GM18505 (cell line): Measurements from ENCODE around the gene THOP1.
"Not testable (repeated sequence)": the region's sequence is repeated elsewhere in the genome, so short reads cannot be mapped to it uniquely, and the experiment has no call there.

ENCODE experiments used
- ATAC-seq: cut with Tn5 transposase; IDR thresholded peaks from one replicate; pipeline ENCODE4 v1.9.1; 2021; ENCODE audit not compliant: unreplicated experiment
- POLR2A ChIP-seq: IDR thresholded peaks from 4 replicates; pipeline ENCODE4 v1.6.1; 2011; ENCODE audit warnings: borderline replicate concordance; ENCODE audit not compliant: insufficient read depth, insufficient read length; ENCODE audit errors: extremely low read depth

The THOP1 gene

GRCh38 chr19:2815923-2816322, 30.6 kb downstream of the THOP1 start:
- no peak for TF ChIP-seq POLR2A

GRCh38 chr19:2816641-2817040, 31.3 kb downstream of the THOP1 start:
- TF ChIP-seq POLR2A, result no peak
- ATAC-seq, result no peak

More at GRCh38 chr19:2815923-2816322, 30.6 kb downstream of the THOP1 start:
- ATAC-seq, result no peak

DNA sequence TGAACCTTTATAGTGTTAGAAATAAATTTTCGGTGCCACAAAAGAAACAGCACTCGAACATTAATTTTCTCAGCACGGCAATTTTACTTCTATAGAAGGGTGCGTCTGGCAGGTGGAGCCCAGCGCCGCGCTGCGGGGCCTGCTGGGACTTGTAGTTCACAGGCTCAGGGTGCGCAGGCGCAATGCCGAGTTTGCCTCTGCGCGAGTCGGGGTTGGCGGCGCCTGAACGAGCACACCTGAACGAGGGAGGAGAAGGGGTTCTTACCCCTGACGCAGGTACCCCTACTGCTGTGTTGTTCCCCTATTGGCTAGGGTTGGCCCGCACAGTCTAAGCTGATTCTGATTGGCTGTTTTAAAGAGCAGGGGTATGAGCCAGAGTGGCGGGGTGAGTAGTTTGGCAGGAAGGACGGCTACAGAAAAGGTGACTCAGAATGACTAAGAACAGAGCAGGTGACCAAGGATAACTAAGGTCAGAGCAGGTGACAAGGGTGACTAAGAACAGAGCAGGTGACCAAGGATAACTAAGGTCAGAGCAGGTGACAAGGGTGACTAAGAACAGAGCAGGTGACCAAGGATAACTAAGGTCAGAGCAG, 32.0 kb downstream of the THOP1 start:
- not testable (repeated sequence) for ATAC-seq

GRCh38 chr19:2819540-2820111, 34.3 kb downstream of the THOP1 start, which contains the start of gene ZNF554:
TSS of gene ZNF554 (plus strand) at chr19:2819868. CDS start at chr19:2820072, 204 bp downstream.
- TF ChIP-seq POLR2A, result peak; percentile 28

DNA sequence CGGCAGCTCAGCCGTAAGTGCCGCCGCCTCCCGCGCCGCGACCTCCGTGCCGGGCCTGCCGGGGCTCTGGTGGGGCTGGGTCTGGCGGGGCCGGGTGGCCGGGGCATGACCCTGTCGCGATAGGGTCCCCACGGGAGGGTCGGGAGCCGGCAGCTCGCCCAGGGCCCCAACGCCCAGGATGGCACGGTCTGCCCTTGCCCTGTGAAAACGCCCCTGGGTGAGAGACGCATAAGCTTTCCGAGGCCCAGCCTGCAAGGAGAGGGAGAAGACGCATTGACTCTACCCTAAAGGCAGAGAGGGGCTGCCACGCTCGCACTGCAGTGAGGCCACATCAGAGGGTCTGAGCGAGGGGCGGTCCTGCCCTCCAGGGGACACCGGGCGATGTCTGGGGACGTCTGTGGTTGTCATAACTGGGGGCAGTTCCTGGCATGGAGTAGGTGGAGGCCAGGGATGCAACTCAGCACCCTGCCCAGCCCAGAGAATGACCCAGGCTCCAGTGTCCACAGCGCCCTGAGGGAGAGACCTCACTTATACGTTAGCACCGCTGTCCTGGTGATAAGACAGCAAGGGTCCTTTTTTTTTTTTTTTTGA, 34.9 kb downstream of the THOP1 start:
- no peak for TF ChIP-seq POLR2A
- ATAC-seq, result no peak

More at GRCh38 chr19:2819540-2820111, 34.3 kb downstream of the THOP1 start, which contains the start of gene ZNF554:
- ATAC-seq, result peak; percentile 86

DNA sequence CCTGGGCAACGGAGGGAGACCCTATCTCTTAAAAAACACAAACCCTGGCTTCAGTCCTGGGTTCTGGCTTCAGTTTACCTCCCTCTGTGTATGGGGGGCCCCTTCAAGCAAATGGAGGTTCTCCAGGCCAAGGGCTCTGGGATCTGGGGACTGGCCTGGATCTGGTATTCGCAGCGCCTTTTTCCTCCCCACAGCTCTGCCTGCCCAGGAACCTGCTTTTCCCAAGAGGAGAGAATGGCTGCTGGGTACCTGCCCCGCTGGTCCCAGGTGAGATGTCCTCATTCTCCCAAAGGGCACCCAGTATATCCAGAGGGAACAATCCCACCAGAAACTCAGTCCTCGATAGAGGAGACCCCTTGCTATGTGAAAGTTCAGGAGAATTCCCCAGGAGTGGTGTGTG, 37.5 kb downstream of the THOP1 start:
- no peak for ATAC-seq
- no peak for TF ChIP-seq POLR2A

- no peak for ATAC-seq
- TF ChIP-seq POLR2A, result no peak
These were observed 38.3 kb downstream of the THOP1 start for GRCh38 chr19:2823646-2824045.

GRCh38 chr19:2824129-2824528, 38.8 kb downstream of the THOP1 start:
- TF ChIP-seq POLR2A, result no peak
- no peak for ATAC-seq

- no peak for TF ChIP-seq POLR2A
- ATAC-seq, result no peak
These were observed 41.7 kb downstream of the THOP1 start for GRCh38 chr19:2827022-2827421.

DNA sequence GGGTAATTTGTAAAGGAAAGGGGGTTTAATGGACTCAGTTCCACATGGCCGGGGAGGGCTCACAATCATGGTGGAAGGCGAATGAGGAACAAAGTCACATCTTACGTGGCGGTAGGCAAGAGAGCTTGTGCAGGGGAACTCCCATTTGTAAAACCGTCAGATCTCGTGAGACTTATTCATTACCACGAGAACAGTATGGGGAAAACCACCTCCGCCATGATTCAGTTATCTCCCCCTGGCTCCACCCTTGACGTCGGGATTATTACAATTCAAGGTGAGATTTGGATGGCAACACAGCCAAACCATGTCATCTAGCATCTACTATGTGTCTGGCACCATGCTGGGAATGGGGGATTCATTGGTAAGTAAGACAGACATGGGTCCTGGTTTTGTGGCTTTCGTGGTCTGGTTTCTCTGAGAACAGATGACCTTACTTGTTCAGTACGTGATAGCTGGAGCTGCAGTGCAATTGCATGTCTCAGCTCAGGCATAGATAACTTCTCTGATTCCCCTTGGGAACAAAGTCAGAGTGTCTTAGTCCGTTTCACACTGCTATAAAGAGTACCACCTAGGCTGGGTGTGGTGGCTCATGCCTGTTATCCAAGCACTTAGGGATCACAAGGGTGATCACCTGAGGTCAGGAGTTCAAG, 42.7 kb downstream of the THOP1 start:
- TF ChIP-seq POLR2A, result no peak
- ATAC-seq, result no peak

GRCh38 chr19:2834294-2834871, 49.1 kb downstream of the THOP1 start:
- TF ChIP-seq POLR2A, result no peak
- ATAC-seq, result no peak

- no peak for TF ChIP-seq POLR2A
- no peak for ATAC-seq
These were observed 52.1 kb downstream of the THOP1 start for GRCh38 chr19:2837430-2837829.
